SIG-M5 (cell line): Measurements from ENCODE around the gene HRNR.
"Not testable (repeated sequence)": the region's sequence is repeated elsewhere in the genome, so short reads cannot be mapped to it uniquely, and the experiment has no call there.

Experiments
- DNase-seq: peaks from one replicate; lab custom pipeline; 2025; lab: John Stamatoyannopoulos, UW

The HRNR gene

DNA sequence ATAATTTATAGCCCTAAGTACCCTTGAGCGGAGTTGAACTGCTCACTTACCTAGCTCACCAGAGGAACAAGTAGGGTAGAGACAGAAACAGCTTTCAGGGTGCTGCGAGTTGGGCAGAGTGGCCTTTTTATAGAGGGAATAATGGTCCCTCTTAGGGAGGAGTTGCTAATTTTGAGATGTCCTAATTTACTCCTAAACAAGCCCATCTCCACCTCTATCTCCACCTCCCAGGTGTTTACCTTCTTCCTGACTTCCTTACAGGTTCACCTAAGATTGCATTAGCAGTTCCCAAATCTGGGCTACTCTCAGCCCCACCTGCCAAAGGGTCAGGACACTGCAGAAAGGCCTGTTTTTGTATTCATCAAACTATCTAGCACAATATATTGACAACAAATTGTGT is at the start of gene HRNR:
Gene HRNR, minus strand, starts transcription at position 101 of the 400 bp plus-strand sequence. CDS start 940 bp downstream, outside the sequence.
- DNase-seq: no peak

GRCh38 chr1:152256394-152256793 is 32.4 kb upstream of the HRNR start:
- DNase-seq: not testable (repeated sequence)

DNA sequence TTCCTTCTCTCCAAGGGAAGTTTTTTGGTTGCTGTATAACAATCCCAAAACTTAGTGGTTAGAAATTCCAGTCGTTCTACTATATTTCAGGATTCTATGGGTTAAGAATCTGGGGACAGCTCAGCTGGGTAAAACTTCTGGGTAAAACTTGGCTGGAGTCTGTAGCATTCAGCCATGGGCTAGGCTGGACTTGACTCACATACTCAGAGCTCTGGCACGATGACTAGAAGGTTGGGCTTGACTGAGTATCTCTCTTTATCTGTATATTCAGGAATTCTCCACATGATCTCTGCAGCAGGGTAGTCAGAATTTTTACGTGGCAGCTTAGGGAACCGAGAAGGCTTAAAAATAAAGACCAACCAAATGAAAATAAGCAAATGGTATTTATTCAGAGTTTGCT is 28.2 kb upstream of the HRNR start:
- no peak for DNase-seq

GRCh38 chr1:152251391-152251790 is 27.4 kb upstream of the HRNR start:
- DNase-seq: no peak

- DNase-seq: no peak
These were observed 23.3 kb upstream of the HRNR start for GRCh38 chr1:152247316-152247715.

DNA sequence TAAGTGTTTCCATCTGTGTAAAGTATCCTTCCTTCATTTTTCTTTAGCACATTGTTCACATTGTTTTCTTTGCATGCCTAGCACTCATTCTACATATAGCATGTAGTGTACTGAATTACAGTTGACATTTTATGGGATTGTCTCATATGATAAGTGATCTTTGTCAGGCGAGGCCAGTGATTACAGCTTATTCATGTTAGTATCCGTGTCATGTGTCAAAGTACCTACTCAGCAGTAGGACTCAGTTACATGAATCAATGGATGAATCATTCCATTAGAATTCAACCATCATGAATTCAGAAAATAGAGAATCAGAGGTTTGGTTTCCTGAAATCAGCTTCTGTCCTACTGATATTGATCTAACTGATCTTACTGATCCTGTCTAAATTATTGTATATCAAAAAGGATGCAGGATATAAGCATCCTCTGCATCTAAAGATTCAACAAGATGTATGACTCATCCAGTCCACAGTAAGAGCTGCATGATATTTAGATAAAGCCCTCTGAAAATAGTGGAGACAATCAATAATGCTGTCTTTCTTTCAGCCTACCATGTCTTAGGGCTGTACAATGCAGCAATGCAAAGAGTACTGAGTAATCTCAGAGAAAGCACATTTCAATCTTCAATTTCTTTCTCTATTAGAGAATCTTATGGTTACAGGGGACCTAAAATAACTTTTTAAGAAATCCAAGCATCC is 20.7 kb upstream of the HRNR start:
- no peak for DNase-seq

GRCh38 chr1:152237093-152237492 is 13.1 kb upstream of the HRNR start:
- DNase-seq: no peak

GRCh38 chr1:152228831-152229230 is 4.8 kb upstream of the HRNR start:
- no peak for DNase-seq

- DNase-seq: no peak
These were observed 3.4 kb upstream of the HRNR start for GRCh38 chr1:152227310-152227928.

DNA sequence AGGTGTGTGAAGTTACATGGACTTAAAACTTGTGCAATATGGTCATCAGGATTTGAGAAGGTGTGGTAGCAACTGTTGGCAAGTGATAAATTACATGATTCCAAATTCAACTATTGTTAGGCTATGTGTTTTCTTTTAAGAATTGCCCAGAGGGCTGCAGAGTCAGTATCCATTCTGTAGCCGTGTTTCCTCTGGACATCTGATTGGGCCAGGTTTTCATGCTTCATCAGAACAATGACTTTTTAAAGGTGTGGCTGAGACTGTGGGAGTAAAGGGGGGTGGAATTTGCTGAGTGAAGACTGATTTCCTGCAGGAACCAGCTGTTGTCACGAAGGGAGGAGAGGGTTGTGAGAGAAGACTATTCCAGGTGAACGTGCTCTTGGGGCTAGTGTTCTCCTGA is 1.7 kb upstream of the HRNR start:
- no peak for DNase-seq

DNA sequence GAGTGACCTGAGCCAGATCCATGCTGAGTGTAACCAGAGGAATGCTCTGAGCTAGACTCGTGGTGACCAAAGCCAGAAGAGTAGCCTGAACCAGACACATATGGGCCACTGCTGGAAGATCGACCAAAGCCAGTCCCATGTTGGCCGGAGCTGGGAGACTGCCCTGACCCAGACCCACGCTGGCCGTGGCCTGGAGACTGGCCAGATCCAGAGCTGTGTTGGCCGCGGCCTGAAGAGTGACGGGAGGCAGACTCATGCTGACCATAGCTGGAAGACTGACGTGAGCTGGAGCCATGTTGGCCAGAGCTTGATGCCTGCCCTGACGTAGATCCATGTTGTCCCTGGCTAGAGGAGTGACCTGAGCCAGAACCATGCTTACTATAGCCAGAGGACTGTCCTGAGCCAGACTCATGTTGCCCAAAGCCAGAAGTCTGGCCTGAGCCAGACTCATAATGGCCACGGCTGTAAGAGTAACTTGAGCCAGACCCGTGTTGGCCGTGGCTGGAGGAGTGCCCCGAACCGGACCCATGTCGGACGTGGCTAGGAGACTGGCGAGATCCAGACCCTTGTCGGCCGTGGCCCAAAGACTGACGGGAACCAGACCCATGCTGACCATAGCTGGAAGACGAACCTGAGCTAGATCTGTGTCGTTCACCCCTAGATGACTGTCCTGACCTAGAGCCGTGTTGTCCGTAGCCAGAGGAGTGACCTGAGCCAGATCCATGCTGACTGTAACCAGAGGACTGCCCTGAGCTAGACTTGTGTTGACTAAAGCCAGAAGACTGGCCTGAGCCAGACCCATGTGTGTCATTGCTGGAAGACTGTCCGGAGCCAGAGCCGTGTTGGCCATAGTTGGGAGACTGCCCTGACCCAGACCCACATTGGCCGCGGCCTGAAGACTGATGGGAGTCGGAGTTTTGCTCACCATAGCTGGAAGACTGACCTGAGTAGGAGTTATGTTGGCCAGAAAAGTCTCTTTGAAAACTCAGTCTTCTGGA is 3.5 kb downstream of the HRNR start:
- no peak for DNase-seq

DNA sequence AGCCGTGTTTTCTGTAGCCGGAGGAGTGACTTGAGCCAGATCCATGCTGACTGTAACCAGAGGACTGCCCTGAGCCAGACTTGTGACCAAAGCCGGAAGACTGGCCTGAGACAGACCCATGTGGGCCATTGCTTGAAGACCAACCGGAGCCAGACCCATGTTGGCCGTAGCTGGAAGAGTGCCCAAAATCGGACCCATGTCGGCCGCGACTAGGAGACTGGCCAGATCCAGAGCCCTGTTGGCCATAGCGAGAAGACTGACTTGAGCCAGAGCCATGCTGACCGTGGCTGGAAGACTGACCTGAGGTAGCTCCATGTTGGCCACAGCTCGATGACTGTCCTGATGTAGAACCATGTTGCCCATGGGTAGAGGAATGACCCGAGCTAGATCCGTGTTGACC is 4.6 kb downstream of the HRNR start:
- not testable (repeated sequence) for DNase-seq

DNA sequence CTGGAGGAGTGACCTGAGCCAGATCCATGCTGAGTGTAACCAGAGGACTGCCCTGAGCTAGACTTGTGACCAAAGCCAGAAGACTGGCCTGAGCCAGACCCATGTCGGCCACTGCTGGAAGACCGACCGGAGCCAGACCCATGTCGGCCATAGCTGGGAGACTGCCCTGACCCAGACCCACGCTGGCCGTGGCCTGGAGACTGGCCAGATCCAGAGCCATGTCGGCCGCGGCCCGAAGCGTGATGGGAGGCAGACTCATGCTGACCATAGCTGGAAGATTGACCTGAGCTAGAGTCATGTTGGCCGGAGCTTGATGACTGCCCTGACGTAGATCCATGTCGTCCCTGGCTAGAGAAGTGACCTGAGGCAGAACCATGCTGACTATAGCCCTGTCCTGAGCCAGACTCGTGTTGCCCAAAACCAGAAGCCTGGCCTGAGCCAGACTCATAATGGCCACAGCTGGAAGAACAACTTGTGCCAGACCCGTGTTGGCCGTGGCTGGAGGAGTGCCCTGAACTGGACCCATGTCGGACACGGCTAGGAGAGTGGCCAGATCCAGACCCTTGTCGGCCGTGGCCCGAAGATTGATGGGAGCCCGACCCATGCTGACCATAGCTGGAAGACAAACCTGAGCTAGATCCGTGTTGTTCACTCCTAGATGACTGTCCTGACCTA is 5.1 kb downstream of the HRNR start:
- no peak for DNase-seq

DNA sequence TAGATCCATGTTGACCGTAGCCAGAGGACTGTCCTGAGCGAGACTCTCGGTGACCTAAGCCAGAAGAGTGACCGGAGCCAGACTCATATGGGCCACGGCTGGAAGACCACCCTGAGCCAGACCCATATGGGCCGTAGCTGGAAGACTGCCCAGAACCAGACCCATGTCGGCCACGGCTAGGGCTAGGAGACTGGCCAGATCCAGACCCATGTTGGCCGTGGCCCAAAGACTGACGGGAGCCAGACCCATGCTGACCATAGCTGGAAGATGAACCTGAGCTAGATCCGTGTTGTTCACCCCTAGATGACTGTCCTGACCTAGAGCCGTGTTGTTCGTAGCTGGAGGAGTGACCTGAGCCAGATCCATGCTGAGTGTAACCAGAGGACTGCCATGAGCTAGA is 8.4 kb downstream of the HRNR start:
- DNase-seq: not testable (repeated sequence)

- not testable (repeated sequence) for DNase-seq
These were observed 9.1 kb downstream of the HRNR start for GRCh38 chr1:152214911-152215310.

GRCh38 chr1:152198982-152199381 is 25.0 kb downstream of the HRNR start:
- no peak for DNase-seq

- no peak for DNase-seq
These were observed 26.5 kb downstream of the HRNR start for GRCh38 chr1:152197361-152197941.

DNA sequence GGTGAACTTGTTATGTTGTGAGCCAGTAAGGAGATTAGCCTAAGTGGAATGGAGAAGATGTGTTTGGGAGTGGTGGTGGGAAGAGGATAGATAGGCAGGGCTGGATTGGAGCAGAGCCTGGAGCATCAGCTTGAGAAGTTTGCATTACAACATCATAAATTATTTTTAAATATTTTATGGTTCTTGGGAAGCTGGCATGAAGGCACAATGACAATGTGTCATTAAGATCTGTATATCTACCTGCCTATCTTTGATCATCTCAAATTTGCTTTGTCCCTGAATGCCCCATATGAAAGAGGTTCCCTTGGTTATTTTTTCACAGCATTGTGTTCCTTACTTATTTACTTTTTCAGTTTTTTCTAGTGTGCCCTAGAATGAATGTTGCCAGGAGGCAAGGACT is 32.3 kb downstream of the HRNR start:
- no peak for DNase-seq

DNA sequence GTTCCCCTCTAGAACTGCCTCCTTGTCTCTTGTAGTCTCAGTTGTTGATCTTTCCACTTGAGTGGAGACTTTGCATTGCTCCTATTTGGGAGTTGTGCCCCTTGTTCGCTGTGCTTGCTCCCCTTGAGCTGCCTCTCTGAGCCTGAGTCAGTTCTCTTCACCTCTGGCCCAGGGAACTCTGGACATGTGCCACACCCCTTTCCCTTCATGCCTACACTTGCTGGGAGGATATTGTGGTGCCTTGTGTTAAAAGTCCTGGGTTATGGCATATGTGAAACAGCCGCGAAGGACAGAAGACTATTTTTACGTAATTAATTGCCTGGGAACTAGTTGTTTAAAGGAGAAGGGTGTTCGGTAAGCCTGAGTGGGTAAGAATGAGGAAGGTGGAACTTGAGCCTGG is 32.7 kb downstream of the HRNR start:
- no peak for DNase-seq

DNA sequence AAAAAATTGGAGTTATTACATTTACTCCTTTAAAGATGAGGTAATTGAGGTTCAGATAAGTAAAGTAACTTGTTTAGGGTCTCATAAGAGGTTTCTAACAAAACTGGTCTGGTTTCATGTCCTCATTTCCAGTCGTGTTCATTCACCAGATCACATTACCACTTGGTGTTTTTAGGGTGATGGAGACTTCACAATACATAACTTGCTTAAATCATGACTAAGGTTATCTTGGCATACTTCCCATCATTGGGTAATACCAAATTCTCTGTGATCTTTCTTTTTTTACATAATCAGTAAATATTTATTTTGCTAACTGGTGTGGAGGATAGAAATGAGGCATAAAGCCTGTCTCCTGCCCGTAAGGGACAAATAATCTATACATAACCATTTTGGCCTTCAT is 33.4 kb downstream of the HRNR start:
- no peak for DNase-seq

GRCh38 chr1:152189657-152190442 is 34.1 kb downstream of the HRNR start:
- DNase-seq: peak; percentile 35
